GM12878 (cell line): Measurements from ENCODE around the gene RRBP1.

Experiments
- CBFB ChIP-seq: IDR thresholded peaks from 2 replicates; pipeline ENCODE4 v1.6.1; 2016; ENCODE audit warnings: antibody characterized with exemption, low read depth
- CREB1 ChIP-seq: IDR thresholded peaks from 2 replicates; pipeline ENCODE4 v1.6.1; 2012; ENCODE audit warnings: low read depth, mild to moderate bottlenecking, inconsistent platforms
- EP300 ChIP-seq, 2 experiments: fragments of 150-350 bp in 1 of 2; IDR thresholded peaks; 2 replicates each; pipeline ENCODE4 v1.6.1; 2011 to 2012; ENCODE audit warnings: low read depth in 2 of 2, low read length in 2 of 2, borderline replicate concordance in 1 of 2, improper control_type of control experiment in 1 of 2, inconsistent platforms in 1 of 2; ENCODE audit not compliant: control insufficient read depth in 1 of 2
- FOXK2 ChIP-seq: fragments of 450-650 bp; IDR thresholded peaks from 2 replicates; pipeline ENCODE4 v1.6.1; 2017; ENCODE audit warnings: mild to moderate bottlenecking, moderate library complexity
- POLR2AphosphoS5 ChIP-seq: IDR thresholded peaks from 2 replicates; pipeline ENCODE4 v1.6.1; 2011; ENCODE audit warnings: mild to moderate bottlenecking, low read length, inconsistent platforms
- SMAD1 ChIP-seq: fragments of 450-650 bp; IDR thresholded peaks from 2 replicates; pipeline ENCODE4 v1.6.1; 2018; ENCODE audit warnings: mild to moderate bottlenecking, low read depth; ENCODE audit not compliant: partially characterized antibody

DNA sequence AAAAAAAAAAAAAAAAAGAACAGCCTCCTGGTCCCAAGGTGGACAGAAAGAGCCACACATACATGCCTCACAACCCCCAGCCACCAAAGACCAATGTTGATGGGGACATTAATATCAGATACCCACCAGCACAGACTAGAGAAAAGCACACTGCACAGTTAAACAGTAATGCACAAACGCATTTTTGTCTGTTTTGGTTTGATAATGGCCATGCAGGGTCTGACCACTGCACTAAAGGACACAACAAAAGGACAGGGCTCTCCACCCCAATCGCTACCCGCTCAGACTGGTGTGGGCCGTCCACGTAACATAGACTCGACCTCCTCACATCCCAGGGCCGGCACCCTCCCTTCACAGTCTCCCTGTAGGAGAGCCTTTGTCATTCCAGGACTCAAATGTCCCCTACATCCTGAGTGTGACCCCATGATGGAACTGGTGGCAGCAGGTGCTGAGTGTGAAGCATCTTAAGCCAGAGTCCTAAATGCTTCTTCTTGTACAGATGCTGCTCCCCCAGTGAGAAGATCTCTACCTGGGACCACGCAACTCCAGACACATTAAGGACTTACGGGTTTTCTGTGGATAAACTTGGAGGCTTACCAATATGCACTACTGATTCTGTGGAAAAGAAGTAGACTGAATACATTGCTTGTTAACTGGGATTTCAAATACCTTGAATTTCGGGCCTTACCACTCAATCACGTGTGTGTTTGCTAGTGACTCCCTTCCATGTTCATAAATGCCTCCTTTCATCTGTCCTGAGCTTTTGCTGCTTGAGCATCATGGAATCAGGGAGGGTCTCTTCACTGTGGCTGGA is 28.0 kb downstream of the RRBP1 start:
- TF ChIP-seq SMAD1 (no peak), POLR2AphosphoS5 (no peak), FOXK2 (no peak), CBFB (no peak), CREB1 (no peak), EP300 (IDR thresholded peaks at IDR 0.05; ENCODE audit: borderline replicate concordance in 1 of 2, control insufficient read depth in 1 of 2, low read depth in 2 of 2, low read length in 2 of 2) (no peak)
